ENCODE measurements around the gene AFG3L2. TPM values are rescaled to one million over a fixed set of nuclear protein-coding genes. Genes with fewer than 3 reads are reported as not detected.

Gene AFG3L2
- total and polyA plus RNA-seq, 2 of the 13 experiments (the other 11 are each of a cell fraction or from before 2014, with no cell fraction given): 28.6 to 86.9 TPM

DNA sequence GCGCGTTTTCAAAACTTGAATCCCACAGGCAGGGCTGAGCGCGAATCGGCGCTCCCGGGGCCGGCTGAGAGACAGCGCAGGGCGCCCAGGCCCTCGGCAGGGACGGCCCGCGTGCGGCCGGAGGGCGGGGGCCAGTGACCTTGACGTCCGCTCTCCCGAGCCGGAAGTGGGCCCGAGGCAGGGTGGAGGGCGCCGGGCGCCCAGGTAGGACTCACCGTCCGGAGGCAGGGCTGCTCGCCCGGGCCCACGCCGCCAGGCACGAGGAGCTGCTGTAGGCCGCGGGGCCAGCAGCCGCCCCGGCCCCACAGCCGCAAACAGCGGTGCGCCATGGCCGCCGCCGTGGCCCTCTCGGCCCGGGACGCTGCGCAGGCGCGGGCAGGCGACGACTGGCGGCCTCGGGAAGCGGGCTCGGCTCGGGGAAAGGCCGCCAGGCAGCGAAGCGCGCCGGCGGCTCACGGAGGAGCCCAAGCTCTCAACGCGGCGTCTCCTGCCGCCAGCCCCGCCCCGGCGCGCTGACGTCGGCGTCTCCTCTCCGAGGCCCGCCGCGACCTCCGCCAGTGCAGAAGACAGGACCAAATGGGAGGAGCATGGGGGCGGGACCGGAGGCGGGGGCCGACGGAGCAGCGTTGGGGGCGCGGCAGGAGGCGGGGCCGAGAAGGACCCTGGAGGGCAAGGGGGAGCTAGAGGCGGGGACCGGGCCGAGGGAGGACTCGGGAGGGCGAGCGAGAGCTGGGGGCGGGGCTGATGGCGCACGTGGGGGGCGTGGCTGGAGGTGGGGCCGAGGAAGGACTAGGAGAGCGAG is at the start of gene AFG3L2 (continued):
- TF ChIP-seq, protein P1, sequence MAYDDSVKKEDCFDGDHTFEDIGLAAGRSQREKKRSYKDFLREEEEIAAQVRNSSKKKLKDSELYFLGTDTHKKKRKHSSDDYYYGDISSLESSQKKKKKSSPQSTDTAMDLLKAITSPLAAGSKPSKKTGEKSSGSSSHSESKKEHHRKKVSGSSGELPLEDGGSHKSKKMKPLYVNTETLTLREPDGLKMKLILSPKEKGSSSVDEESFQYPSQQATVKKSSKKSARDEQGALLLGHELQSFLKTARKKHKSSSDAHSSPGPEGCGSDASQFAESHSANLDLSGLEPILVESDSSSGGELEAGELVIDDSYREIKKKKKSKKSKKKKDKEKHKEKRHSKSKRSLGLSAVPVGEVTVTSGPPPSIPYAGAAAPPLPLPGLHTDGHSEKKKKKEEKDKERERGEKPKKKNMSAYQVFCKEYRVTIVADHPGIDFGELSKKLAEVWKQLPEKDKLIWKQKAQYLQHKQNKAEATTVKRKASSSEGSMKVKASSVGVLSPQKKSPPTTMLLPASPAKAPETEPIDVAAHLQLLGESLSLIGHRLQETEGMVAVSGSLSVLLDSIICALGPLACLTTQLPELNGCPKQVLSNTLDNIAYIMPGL (CRISPR knock-in tag; IDR thresholded peaks at IDR 0.05; ENCODE audit: borderline replicate concordance in 1 of 2, low read depth in 1 of 2): peak; percentile 30 to 77; a peak in 1 of 4 replicates
- TF ChIP-seq ZNF101 (CRISPR knock-in tag; IDR thresholded peaks at IDR 0.05; ENCODE audit: borderline replicate concordance, low read depth): no peak
- TF ChIP-seq ZNF160 (CRISPR knock-in tag; IDR thresholded peaks at IDR 0.05): 0 out of 2 replicates have a peak, but pooled peaks have one; percentile 50
- TF ChIP-seq IKZF1 (IDR thresholded peaks at IDR 0.05): no peak
- peak; percentile 45; the same call in 1 of the 2 replicates for TF ChIP-seq SPEN (CRISPR knock-in tag; IDR thresholded peaks at IDR 0.05; ENCODE audit: low read depth)
- TF ChIP-seq FIP1L1 (IDR thresholded peaks at IDR 0.05; ENCODE audit: borderline replicate concordance, insufficient read depth, low read depth, low read length): no peak
- no peak for TF ChIP-seq ZNF550 (CRISPR knock-in tag; IDR thresholded peaks at IDR 0.05; ENCODE audit: borderline replicate concordance)
- no peak for TF ChIP-seq ZNF451 (CRISPR knock-in tag; IDR thresholded peaks at IDR 0.05)
- peak; percentile 56; the same call in 1 of the 2 replicates for TF ChIP-seq KLF12 (CRISPR knock-in tag; IDR thresholded peaks at IDR 0.05; ENCODE audit: borderline replicate concordance)
- TF ChIP-seq MIER3 (CRISPR knock-in tag; IDR thresholded peaks at IDR 0.05; ENCODE audit: borderline replicate concordance): no peak
- peak; percentile 71 for TF ChIP-seq ASH2L (IDR thresholded peaks at IDR 0.05; ENCODE audit: insufficient read length, low read depth, low read length)
- TF ChIP-seq, protein P2, sequence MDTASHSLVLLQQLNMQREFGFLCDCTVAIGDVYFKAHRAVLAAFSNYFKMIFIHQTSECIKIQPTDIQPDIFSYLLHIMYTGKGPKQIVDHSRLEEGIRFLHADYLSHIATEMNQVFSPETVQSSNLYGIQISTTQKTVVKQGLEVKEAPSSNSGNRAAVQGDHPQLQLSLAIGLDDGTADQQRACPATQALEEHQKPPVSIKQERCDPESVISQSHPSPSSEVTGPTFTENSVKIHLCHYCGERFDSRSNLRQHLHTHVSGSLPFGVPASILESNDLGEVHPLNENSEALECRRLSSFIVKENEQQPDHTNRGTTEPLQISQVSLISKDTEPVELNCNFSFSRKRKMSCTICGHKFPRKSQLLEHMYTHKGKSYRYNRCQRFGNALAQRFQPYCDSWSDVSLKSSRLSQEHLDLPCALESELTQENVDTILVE (CRISPR knock-in tag; IDR thresholded peaks at IDR 0.05): peak; percentile 39; the same call in 1 of the 2 replicates
- peak; percentile 9; the same call in 1 of the 2 replicates for TF ChIP-seq MED13 (CRISPR knock-in tag; IDR thresholded peaks at IDR 0.05)
- TF ChIP-seq, protein P3, sequence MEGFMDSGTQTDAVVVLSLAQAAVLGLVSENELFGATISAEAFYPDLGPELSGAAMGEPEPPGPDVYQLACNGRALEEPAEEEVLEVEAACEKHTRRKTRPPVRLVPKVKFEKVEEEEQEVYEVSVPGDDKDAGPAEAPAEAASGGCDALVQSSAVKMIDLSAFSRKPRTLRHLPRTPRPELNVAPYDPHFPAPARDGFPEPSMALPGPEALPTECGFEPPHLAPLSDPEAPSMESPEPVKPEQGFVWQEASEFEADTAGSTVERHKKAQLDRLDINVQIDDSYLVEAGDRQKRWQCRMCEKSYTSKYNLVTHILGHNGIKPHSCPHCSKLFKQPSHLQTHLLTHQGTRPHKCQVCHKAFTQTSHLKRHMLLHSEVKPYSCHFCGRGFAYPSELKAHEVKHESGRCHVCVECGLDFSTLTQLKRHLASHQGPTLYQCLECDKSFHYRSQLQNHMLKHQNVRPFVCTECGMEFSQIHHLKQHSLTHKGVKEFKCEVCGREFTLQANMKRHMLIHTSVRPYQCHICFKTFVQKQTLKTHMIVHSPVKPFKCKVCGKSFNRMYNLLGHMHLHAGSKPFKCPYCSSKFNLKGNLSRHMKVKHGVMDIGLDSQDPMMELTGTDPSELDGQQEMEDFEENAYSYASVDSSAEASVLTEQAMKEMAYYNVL (CRISPR knock-in tag; IDR thresholded peaks at IDR 0.05; ENCODE audit: borderline replicate concordance): peak; percentile 65; the same call in 1 of the 2 replicates
- TF ChIP-seq SOX13 (IDR thresholded peaks at IDR 0.05): no peak
- no peak for TF ChIP-seq SOX13 (CRISPR knock-in tag; conservative IDR thresholded peaks at IDR 0.05 in 1 of 2, IDR thresholded peaks at IDR 0.05 in 1 of 2)
- TF ChIP-seq ZNF549 (CRISPR knock-in tag; IDR thresholded peaks at IDR 0.05): no peak
- no peak for TF ChIP-seq HCFC1 (IDR thresholded peaks at IDR 0.05; ENCODE audit: low read depth, low read length)
- TF ChIP-seq CHCHD3 (CRISPR knock-in tag; IDR thresholded peaks at IDR 0.05): no peak
- TF ChIP-seq, protein P4, sequence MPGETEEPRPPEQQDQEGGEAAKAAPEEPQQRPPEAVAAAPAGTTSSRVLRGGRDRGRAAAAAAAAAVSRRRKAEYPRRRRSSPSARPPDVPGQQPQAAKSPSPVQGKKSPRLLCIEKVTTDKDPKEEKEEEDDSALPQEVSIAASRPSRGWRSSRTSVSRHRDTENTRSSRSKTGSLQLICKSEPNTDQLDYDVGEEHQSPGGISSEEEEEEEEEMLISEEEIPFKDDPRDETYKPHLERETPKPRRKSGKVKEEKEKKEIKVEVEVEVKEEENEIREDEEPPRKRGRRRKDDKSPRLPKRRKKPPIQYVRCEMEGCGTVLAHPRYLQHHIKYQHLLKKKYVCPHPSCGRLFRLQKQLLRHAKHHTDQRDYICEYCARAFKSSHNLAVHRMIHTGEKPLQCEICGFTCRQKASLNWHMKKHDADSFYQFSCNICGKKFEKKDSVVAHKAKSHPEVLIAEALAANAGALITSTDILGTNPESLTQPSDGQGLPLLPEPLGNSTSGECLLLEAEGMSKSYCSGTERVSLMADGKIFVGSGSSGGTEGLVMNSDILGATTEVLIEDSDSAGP (CRISPR knock-in tag; IDR thresholded peaks at IDR 0.05; ENCODE audit: borderline replicate concordance): peak; percentile 70; the same call in 1 of the 2 replicates
- no peak for TF ChIP-seq FOXC1 (CRISPR knock-in tag; IDR thresholded peaks at IDR 0.05; ENCODE audit: borderline replicate concordance)

Measured in HepG2 (cell line).